Measurements from ENCODE around the gene CAPN10.
A peak's percentile ranks its signal among the peaks of the same experiment; 100 is the strongest.

Gene CAPN10

GRCh38 chr2:240638512-240639160, 52.1 kb downstream of the CAPN10 start:
- no peak for DNase-seq (ENCODE audit: low read depth)

GRCh38 chr2:240639566-240639965, 53.0 kb downstream of the CAPN10 start:
- no peak for DNase-seq (ENCODE audit: low read depth)

GRCh38 chr2:240640939-240641338, 54.4 kb downstream of the CAPN10 start:
- DNase-seq (ENCODE audit: low read depth), result no peak

- no peak for DNase-seq (ENCODE audit: low read depth)
Observed at GRCh38 chr2:240642061-240642805, 55.7 kb downstream of the CAPN10 start.

GRCh38 chr2:240642806-240643092, 56.2 kb downstream of the CAPN10 start:
- no peak for DNase-seq (ENCODE audit: low read depth)

- no peak for DNase-seq (ENCODE audit: low read depth)
Observed at GRCh38 chr2:240643093-240643810, 56.7 kb downstream of the CAPN10 start.

- no peak for DNase-seq (ENCODE audit: low read depth)
Observed at GRCh38 chr2:240643811-240644150, 57.2 kb downstream of the CAPN10 start.

DNA sequence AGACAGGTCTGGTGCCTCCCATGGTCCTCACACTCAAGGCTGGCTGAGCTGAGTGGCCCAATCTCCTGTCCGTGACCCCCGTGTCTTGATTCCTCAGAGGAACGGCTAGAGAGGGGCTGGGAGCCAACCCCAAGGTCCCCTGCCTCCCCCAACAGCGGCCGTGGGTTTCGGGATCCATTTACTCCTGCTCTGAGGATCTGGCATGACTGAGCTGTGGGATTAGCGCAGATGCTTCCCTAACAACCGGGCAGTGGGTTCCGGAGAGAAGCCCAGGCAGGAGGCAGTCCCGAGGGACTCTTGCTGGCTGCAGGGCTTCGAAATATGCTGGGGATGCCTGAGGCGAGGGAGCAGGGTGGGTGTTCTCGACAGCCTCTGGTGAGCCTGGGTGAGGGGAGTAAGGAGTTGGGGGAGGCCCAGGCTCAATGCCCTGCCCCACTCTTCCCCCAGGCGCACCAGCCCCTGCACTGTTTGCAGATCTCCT, 57.7 kb downstream of the CAPN10 start:
- no peak for DNase-seq (ENCODE audit: low read depth)

- DNase-seq (ENCODE audit: low read depth), result no peak
Observed at GRCh38 chr2:240644859-240645301, 58.3 kb downstream of the CAPN10 start.

- DNase-seq (ENCODE audit: low read depth), result no peak
Observed at GRCh38 chr2:240645346-240645745, 58.8 kb downstream of the CAPN10 start.

- DNase-seq (ENCODE audit: low read depth), result no peak
Observed at GRCh38 chr2:240645801-240646175, 59.3 kb downstream of the CAPN10 start.

DNA sequence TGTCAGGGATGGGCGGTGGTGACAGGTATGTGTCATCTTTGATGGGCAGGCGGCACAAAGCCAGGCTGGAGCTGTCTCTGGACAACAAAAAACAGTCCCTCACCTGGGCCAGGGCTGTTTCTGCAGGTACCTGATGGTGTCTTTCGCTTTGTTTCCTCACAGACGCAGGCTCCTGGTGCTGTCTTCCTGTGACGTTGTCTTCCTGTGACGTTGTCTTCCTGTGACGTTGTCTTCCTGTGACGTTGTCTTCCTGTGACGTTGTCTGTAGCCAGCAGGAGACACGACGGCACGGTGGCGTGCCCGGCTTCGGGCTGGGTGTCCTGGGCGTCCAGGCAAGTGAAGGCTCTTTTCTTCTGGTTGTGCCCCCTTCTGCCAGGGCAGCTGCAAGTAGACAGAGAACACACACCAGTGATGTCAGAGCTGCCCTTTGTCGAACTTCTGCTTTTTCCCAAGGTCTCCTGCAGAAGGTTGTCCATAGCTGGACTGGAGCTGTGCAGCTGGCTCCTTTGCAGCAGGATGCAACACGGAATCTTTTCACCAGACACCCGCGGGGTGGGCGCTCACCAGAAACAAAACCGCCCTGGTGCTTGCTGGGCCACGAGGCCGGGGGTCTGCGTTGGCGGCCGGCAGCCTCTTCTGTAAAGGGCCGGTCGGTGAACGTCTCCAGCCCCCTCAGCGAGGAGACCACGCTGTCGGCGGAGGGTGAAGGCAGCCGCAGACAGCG, 59.8 kb downstream of the CAPN10 start:
- peak; percentile 18 for DNase-seq (ENCODE audit: low read depth)

DNA sequence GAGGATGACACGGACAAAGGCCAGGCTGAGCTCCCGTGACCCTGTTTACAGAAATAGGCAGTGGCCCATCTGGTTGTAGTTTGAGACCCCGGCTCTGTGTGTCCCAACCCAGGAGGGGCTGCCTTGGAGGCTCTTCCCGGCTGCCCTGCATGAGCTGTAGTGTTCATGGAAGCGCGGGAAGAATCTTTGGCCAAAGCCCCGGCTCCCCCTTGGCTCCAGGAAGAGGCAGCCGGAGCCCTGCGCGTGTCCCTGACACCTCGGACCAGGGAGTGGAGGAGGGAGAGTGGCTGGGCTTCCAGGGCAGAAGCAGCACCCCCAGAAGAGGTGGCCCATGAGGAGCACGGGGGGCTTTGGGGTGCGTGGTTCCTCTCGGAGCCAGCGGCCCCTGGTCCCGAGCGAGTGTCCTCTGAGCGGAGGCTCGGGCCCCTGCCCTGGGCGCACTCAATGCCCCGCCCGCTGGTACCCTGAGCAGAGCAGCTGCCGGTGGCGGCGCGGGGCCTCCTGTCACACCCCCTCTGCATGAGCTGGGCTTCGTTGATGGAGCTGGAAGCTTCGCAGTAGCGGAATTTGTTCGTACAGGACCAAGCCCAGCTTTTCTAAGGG, 60.5 kb downstream of the CAPN10 start:
- DNase-seq (ENCODE audit: low read depth), result no peak

DNA sequence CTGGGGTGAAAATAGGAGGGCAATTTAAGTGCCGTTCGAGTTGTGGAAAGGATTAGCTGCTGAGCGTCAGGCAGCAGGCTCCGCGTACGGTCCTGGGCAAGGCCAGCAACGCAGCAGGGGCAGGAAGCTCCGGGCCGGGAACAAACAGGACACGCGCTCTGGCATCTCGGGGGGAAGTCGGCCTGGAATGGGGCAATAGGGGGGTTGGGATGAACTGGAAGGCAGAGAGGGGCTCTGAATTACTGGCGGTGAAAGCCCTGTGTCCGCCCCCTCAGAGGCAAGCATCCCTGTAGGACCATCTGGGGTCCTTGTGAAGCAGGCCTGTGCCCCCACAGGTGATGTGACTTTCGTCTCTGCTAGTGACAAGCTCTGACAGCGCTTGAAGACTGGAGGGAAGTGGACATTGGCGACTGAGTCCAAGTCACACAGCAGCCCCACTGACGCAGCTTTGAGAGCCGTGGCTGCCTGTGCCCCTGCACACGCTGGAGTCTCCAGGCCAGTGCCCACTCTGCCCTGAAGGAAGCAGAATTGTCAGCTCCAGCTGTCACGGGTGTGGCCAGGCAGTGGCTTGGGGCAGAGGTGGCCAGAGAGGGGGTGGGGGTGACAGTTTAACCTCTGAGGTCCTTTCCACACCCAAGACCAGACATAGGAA, 61.1 kb downstream of the CAPN10 start:
- DNase-seq (ENCODE audit: low read depth), result no peak

DNA sequence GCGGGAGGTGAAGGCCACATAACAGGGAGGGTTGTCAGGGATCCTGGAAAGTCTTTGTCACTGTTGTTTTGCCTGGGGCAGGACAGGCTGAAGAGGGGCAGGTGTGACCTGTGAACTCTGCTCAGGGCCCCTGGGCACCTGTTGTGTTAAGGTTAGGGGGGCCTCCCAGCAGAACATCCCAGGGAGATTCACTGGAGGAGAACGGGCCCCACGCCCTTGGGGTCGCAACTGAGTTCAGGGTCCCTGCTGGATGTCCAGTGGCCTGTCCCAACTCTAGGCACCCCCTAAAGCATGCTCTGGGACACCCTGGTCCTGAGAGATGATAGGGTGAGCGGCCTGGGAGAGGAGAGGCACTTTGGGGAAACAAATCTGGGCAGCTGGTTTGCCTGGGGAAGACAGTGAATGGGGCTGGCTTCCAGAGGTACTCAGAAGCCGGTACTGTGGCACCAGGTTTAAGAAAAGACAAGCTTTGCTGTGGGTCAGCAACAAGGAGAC, 61.7 kb downstream of the CAPN10 start:
- DNase-seq (ENCODE audit: low read depth), result no peak

Measured in T follicular helper cell (primary cell).